OCI-LY1 (cell line): ENCODE measurements around the gene RBM47.

Experiments used
- CTCF ChIP-seq: fragments of 200-600 bp; sonication (generic), shearing (Covaris generic); IDR thresholded peaks from 2 replicates; pipeline ENCODE4 v1.5.1; 2017; ENCODE audit warnings: mild to moderate bottlenecking, antibody characterized with exemption, low read length, moderate library complexity, mixed read lengths
- EZH2 ChIP-seq: fragments of 200-600 bp; sonication (generic), shearing (Covaris generic); IDR thresholded peaks from 2 replicates; pipeline ENCODE4 v1.8.0; 2017; ENCODE audit warnings: borderline replicate concordance, mixed run types, mild to moderate bottlenecking, antibody characterized with exemption, low read length, moderate library complexity, mixed read lengths

- TF ChIP-seq CTCF (no peak), EZH2 (no peak)
Observed at GRCh38 chr4:40540800-40541199, 88.9 kb downstream of the RBM47 start.
